Measurements from ENCODE around the gene LCP2. TPM values are rescaled to one million over a fixed set of nuclear protein-coding genes. Genes with fewer than 3 reads are reported as not detected.

LCP2 gene
- total RNA-seq, 4 donors from 2014 or later: 27.5 to 53.8 (median 47.3) TPM

DNA sequence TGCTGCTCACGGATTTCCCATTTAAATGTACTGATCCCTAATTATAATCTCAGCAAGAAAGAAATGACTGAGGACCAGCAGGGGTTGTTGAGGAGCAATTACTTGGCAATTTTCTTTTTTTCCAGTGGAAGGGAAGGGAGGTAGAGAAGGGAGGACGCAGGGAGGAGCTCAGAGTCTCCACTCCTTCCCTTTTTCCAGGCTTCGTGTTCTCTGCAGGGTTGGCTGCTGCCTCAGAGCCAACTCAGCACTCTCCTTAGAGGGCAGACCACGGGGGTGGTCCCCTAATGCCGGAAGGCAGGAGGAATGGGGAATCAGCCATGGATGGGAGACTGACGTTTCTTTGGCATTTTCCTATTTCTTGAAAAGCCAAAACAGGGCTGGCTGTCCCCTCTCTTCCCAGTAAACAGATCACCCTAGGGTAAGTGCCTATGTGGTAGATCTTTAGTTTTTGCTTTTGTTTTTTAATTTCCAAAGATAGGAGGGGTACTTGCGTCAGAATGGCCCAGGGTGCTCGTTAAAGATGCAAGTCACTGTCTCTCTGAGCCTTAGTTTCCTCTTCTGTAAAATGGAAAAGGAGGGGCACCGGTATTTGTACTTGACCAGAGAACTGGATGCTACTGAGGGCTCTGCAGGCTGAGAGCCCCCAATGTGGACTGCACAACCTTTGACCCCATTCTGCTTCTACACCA lies 39.6 kb upstream of the LCP2 start:
- 45 to 57% methylated on average over 9 of the region's 9 CpGs for WGBS, 2 donors
- TF ChIP-seq POLR2A (IDR thresholded peaks at IDR 0.05) (no peak), EP300 (IDR thresholded peaks at IDR 0.05) (no peak)
- TF ChIP-seq, protein P1, sequence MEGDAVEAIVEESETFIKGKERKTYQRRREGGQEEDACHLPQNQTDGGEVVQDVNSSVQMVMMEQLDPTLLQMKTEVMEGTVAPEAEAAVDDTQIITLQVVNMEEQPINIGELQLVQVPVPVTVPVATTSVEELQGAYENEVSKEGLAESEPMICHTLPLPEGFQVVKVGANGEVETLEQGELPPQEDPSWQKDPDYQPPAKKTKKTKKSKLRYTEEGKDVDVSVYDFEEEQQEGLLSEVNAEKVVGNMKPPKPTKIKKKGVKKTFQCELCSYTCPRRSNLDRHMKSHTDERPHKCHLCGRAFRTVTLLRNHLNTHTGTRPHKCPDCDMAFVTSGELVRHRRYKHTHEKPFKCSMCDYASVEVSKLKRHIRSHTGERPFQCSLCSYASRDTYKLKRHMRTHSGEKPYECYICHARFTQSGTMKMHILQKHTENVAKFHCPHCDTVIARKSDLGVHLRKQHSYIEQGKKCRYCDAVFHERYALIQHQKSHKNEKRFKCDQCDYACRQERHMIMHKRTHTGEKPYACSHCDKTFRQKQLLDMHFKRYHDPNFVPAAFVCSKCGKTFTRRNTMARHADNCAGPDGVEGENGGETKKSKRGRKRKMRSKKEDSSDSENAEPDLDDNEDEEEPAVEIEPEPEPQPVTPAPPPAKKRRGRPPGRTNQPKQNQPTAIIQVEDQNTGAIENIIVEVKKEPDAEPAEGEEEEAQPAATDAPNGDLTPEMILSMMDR (IDR thresholded peaks at IDR 0.05): no peak
- no peak overlapping the region for H3K27ac ChIP-seq
- H3K9me3 ChIP-seq: no peaks in the 10 kb centered on the region
- H3K36me3 ChIP-seq: no peaks in the 10 kb centered on the region
- H3K27me3 ChIP-seq: no peaks in the 10 kb centered on the region
- peaks cover 0 to 17% (median 3%) of the 10 kb centered on the region in 4 donors for H3K4me1 ChIP-seq
- DNase-seq (ENCODE audit: low spot score in 2 of 2): no peak
- no peak overlapping the region for H3K4me3 ChIP-seq

DNA sequence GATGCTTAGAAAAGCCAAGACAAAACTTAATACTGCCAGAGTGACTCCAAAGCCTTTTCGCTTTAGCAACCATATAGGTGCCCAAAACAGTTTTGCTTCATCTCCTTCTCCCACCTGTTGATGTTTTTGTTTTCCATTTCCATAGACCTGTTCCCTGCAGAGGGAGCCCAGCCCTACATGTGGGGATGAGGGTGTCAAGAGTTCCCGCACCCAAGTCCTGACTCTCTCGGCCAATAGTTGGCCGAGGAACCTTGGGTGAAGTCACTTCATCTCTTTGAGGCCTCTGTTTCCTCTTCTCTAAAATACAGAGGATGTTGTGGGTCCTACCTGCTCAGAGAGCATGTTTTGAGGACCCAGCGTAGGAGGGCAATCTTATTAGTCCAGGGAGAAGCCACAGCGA lies 38.5 kb upstream of the LCP2 start:
- H3K4me3 ChIP-seq: no peak overlapping the region
- DNase-seq (ENCODE audit: low spot score in 2 of 2): no peak
- no peak for TF ChIP-seq POLR2A (IDR thresholded peaks at IDR 0.05)
- TF ChIP-seq, protein P1 (IDR thresholded peaks at IDR 0.05): no peak
- no peak for TF ChIP-seq EP300 (IDR thresholded peaks at IDR 0.05)
- H3K9me3 ChIP-seq: no peaks in the 10 kb centered on the region
- no peak overlapping the region for H3K27ac ChIP-seq
- WGBS, 2 donors: 87 to 90% methylated on average over 6 of the region's 6 CpGs
- no peaks in the 10 kb centered on the region for H3K36me3 ChIP-seq
- H3K27me3 ChIP-seq: no peaks in the 10 kb centered on the region
- peaks cover 0 to 26% (median 8%) of the 10 kb centered on the region in 4 donors for H3K4me1 ChIP-seq

DNA sequence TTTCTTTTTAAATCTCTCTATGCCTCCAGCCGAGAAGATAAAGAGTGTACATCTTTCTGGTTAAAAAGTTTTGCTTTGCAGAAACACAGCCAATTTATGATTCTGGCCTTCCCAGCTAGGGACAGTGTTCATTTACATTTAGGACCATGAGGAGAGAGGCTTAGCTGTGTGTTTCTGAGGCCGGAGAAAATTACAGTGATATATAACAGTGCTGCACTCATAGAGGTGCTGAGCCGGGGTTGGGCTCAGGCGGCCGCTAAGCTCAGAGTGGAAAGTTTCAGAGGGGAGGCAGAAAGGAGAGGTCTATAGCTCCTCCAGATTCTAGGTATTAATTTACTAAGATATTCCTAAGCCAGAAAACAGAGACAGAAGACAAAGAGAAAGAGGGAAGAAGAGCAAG lies 37.0 kb upstream of the LCP2 start:
- Histone ChIP-seq H3K9me3 (no peaks in the 10 kb centered on the region), H3K27me3 (no peaks in the 10 kb centered on the region), H3K4me3 (no peak overlapping the region), H3K4me1 (peaks cover 0 to 34% (median 8%) of the 10 kb centered on the region in 4 donors), H3K27ac (no peak overlapping the region), H3K36me3 (no peaks in the 10 kb centered on the region)
- DNase-seq (ENCODE audit: low spot score in 2 of 2): no peak
- TF ChIP-seq, protein P1 (IDR thresholded peaks at IDR 0.05): no peak
- TF ChIP-seq EP300 (IDR thresholded peaks at IDR 0.05): no peak
- no peak for TF ChIP-seq POLR2A (IDR thresholded peaks at IDR 0.05)
- WGBS, 2 donors: 65 to 69% methylated on average over 5 of the region's 5 CpGs

DNA sequence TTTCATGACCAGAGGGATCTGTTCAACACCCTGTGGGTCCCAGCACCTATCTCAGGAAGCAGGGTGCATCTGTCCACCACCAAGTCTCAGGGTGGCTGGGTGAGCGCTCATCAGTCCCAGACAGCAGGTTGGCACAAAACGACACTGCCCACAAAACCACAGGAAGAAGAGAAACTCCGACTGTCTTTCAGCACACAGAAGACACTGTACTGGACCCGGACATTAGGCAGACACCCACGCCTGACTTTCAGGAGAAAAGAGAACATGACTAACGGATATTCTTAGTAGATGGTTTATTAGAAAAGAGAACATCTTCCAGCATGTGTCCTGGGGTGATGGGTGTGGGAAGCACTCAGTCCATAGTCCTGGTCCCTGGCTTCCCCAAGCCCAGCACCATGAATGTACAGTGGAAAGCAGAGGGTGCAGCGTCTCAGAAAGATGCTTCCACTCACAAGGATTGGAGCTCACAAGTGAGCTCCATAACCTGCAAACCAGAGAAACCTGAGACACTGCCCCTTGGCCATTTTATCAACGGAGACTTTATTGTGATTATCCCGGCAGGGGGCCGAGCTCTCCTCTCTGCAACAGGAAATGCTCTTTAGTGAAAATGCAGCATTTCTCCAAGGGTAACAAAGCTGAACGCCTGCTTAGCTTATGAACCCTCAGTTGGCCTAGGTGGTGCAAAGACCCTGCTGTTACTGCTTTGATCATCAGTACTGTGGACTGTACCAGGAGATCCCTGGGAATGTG lies 35.8 kb upstream of the LCP2 start:
- peak in 1 of 2 donors; percentile 46 for TF ChIP-seq EP300 (IDR thresholded peaks at IDR 0.05)
- no peak for TF ChIP-seq POLR2A (IDR thresholded peaks at IDR 0.05)
- TF ChIP-seq, protein P1 (IDR thresholded peaks at IDR 0.05): no peak

DNA sequence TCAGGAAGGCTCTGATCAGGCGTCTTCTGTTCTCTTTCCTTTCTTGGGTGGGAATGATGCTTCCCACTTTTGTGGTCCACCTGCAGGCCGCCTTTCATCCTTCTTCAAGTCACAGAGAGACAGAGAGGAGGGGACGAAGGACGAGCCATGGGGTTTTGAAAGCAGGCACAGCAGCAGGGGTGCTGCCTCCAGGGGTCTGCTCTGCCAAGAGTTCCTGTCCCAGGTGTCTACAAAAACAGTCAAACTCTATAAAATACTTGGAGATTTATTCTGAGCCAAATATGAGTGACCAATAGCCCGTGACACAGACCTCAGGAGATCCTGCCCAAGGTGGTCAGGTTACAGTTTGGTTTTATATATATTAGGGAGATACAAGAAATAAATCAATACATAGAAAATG lies 34.5 kb upstream of the LCP2 start:
- Histone ChIP-seq H3K4me3 (no peak overlapping the region), H3K4me1 (peaks cover 0 to 35% (median 8%) of the 10 kb centered on the region in 4 donors), H3K9me3 (no peaks in the 10 kb centered on the region), H3K36me3 (no peaks in the 10 kb centered on the region), H3K27ac (peak overlapping the region in 3 of 4 donors; percentile 66 to 86 (median 83)), H3K27me3 (no peaks in the 10 kb centered on the region)
- DNase-seq (ENCODE audit: low spot score in 2 of 2): no peak
- TF ChIP-seq EP300 (IDR thresholded peaks at IDR 0.05): no peak
- TF ChIP-seq, protein P1 (IDR thresholded peaks at IDR 0.05): no peak
- no peak for TF ChIP-seq POLR2A (IDR thresholded peaks at IDR 0.05)
- 90 to 93% methylated on average over 5 of the region's 5 CpGs for WGBS, 2 donors

More for the DNA sequence above, 35.8 kb upstream of the LCP2 start:
- Histone ChIP-seq H3K36me3 (no peaks in the 10 kb centered on the region), H3K27me3 (no peaks in the 10 kb centered on the region), H3K4me3 (no peak overlapping the region), H3K9me3 (no peaks in the 10 kb centered on the region), H3K27ac (peak overlapping the region in 2 of 4 donors; percentile 13 to 86), H3K4me1 (peaks cover 0 to 34% (median 8%) of the 10 kb centered on the region in 4 donors)
- WGBS, 2 donors: 57 to 70% methylated on average over 11 of the region's 11 CpGs
- DNase-seq (ENCODE audit: low spot score in 2 of 2): no peak

Data from tibial nerve (tissue), 4 donors.